Measurements from ENCODE around the gene LAMA5. TPM values are rescaled to one million over a fixed set of nuclear protein-coding genes. Genes with fewer than 3 reads are reported as not detected.

The LAMA5 gene
- total and polyA plus RNA-seq, 2 experiments from 2014 or later, result 71.3 to 252 TPM

- Histone ChIP-seq H3K27me3 (no peaks in the 10 kb centered on the region), H3K4me1 (ENCODE audit: insufficient read depth) (peaks cover 86% of the 10 kb centered on the region), H4K20me1 (ENCODE audit: insufficient read depth, poor library complexity, severe bottlenecking) (peaks cover 31% of the 10 kb centered on the region), H2AFZ (no peak overlapping the region), H3K9me3 (ENCODE audit: low read depth) (no peaks in the 10 kb centered on the region), H3K4me3 (peak overlapping the region; percentile 99), H3K27ac (peak overlapping the region; percentile 92), H3K36me3 (replicated peaks; ENCODE audit: insufficient read depth, low read depth) (no peaks in the 10 kb centered on the region), H3K4me2 (peak overlapping the region; percentile 91), H3K79me2 (peaks cover 56% of the 10 kb centered on the region), H3K9me2 (replicated peaks; ENCODE audit: insufficient read depth) (no peaks in the 10 kb centered on the region)
- no peak for TF ChIP-seq CTCF (IDR thresholded peaks at IDR 0.05; ENCODE audit: poor library complexity)
- no peak for TF ChIP-seq EZH2 (IDR thresholded peaks at IDR 0.05; ENCODE audit: borderline replicate concordance)
- no peak for TF ChIP-seq EZH2phosphoT487 (IDR thresholded peaks at IDR 0.05; ENCODE audit: low read depth, severe bottlenecking, unreplicated experiment)
- 11% methylated on average over 10 of the region's 10 CpGs for WGBS (ENCODE audit: low lambda C conversion rate, missing lambda C conversion rate)
- DNase-seq (ENCODE audit: low spot score), result peak; percentile 84
Measured at GRCh38 chr20:62365814-62366369, 1.2 kb downstream of the LAMA5 start.

GRCh38 chr20:62364911-62365736 is 2.0 kb downstream of the LAMA5 start:
- peak overlapping the region; percentile 28 for H3K4me3 ChIP-seq

GRCh38 chr20:62363920-62364851 is 2.9 kb downstream of the LAMA5 start:
- TF ChIP-seq EZH2phosphoT487 (IDR thresholded peaks at IDR 0.05; ENCODE audit: low read depth, severe bottlenecking, unreplicated experiment) (no peak), EZH2 (IDR thresholded peaks at IDR 0.05; ENCODE audit: borderline replicate concordance) (no peak), CTCF (IDR thresholded peaks at IDR 0.05; ENCODE audit: poor library complexity) (no peak)
- Histone ChIP-seq H3K4me1 (ENCODE audit: insufficient read depth) (peaks cover 80% of the 10 kb centered on the region), H3K9me3 (ENCODE audit: low read depth) (no peaks in the 10 kb centered on the region), H3K9me2 (replicated peaks; ENCODE audit: insufficient read depth) (no peaks in the 10 kb centered on the region), H3K4me2 (peak overlapping the region; percentile 91), H3K79me2 (peaks cover 67% of the 10 kb centered on the region), H3K36me3 (replicated peaks; ENCODE audit: insufficient read depth, low read depth) (no peaks in the 10 kb centered on the region), H4K20me1 (ENCODE audit: insufficient read depth, poor library complexity, severe bottlenecking) (peaks cover 33% of the 10 kb centered on the region), H3K27me3 (no peaks in the 10 kb centered on the region), H2AFZ (no peak overlapping the region), H3K4me3 (no peak overlapping the region), H3K27ac (peak overlapping the region; percentile 92)
- WGBS (ENCODE audit: low lambda C conversion rate, missing lambda C conversion rate), result 66% methylated on average over 22 of the region's 22 CpGs
- DNase-seq (ENCODE audit: low spot score), result peak; percentile 59

More at GRCh38 chr20:62364911-62365736, 2.0 kb downstream of the LAMA5 start:
- peaks cover 33% of the 10 kb centered on the region for H4K20me1 ChIP-seq (ENCODE audit: insufficient read depth, poor library complexity, severe bottlenecking)
- WGBS (ENCODE audit: low lambda C conversion rate, missing lambda C conversion rate), result 76% methylated on average over 27 of the region's 27 CpGs
- H3K27ac ChIP-seq, result peak overlapping the region; percentile 92
- H2AFZ ChIP-seq, result no peak overlapping the region
- H3K4me1 ChIP-seq (ENCODE audit: insufficient read depth), result peaks cover 82% of the 10 kb centered on the region
- no peaks in the 10 kb centered on the region for H3K36me3 ChIP-seq (replicated peaks; ENCODE audit: insufficient read depth, low read depth)
- no peak for TF ChIP-seq EZH2phosphoT487 (IDR thresholded peaks at IDR 0.05; ENCODE audit: low read depth, severe bottlenecking, unreplicated experiment)
- no peak for TF ChIP-seq CTCF (IDR thresholded peaks at IDR 0.05; ENCODE audit: poor library complexity)
- TF ChIP-seq EZH2 (IDR thresholded peaks at IDR 0.05; ENCODE audit: borderline replicate concordance), result no peak
- H3K79me2 ChIP-seq, result peaks cover 59% of the 10 kb centered on the region
- H3K9me3 ChIP-seq (ENCODE audit: low read depth), result no peaks in the 10 kb centered on the region
- no peaks in the 10 kb centered on the region for H3K27me3 ChIP-seq
- DNase-seq (ENCODE audit: low spot score), result peak; percentile 45
- H3K9me2 ChIP-seq (replicated peaks; ENCODE audit: insufficient read depth), result no peaks in the 10 kb centered on the region
- peak overlapping the region; percentile 91 for H3K4me2 ChIP-seq
